Dendritic cell treated with granulocyte-macrophage colony-stimulating factor and Interleukin-4, amounts not matched to agents 40 ng/mL and 50 ng/mL, for 4 days (primary cell): ENCODE data around the gene FTO.

Experiments used
- H3K27ac Mint-ChIP-seq: one replicate; pipeline ENCODE4 v1.8.0; 2022; ENCODE audit warnings: mild to moderate bottlenecking, mixed read lengths
- H3K27me3 Mint-ChIP-seq: one replicate; pipeline ENCODE4 v1.8.0; 2022; ENCODE audit warnings: mild to moderate bottlenecking, mixed read lengths
- H3K36me3 Mint-ChIP-seq: one replicate; pipeline ENCODE4 v1.8.0; 2022; ENCODE audit warnings: low read depth, mixed read lengths
- H3K4me1 Mint-ChIP-seq: one replicate; pipeline ENCODE4 v1.8.0; 2022; ENCODE audit warnings: low read depth, mixed read lengths
- H3K4me3 Mint-ChIP-seq: one replicate; pipeline ENCODE4 v1.8.0; 2022; ENCODE audit warnings: mild to moderate bottlenecking, moderate library complexity, mixed read lengths
- H3K9me3 Mint-ChIP-seq: one replicate; pipeline ENCODE4 v1.8.0; 2022; ENCODE audit warnings: mixed read lengths
- intact Hi-C: fragments of 100-400 bp; cut with micrococcal nuclease; formaldehyde crosslinking; loops from one replicate; pipeline ENCODE4 v1.15.0; 2022

Gene FTO

GRCh38 chr16:54000361-54000760 is 296.4 kb downstream of the FTO start:
- H3K27me3 Mint-ChIP-seq: no peaks in the 10 kb centered on the region
- H3K9me3 Mint-ChIP-seq: peaks cover 14% of the 10 kb centered on the region
- H3K4me3 Mint-ChIP-seq: no peak overlapping the region
- no peaks in the 10 kb centered on the region for H3K4me1 Mint-ChIP-seq
- H3K36me3 Mint-ChIP-seq: no peaks in the 10 kb centered on the region
- H3K27ac Mint-ChIP-seq: no peak overlapping the region
- intact Hi-C loops: no loop called here

- Mint-ChIP-seq H3K4me1 (no peaks in the 10 kb centered on the region), H3K27ac (no peak overlapping the region), H3K9me3 (peaks cover 2% of the 10 kb centered on the region), H3K36me3 (peaks cover 12% of the 10 kb centered on the region), H3K4me3 (no peak overlapping the region), H3K27me3 (no peaks in the 10 kb centered on the region)
- intact Hi-C loops: no loop called here
Measured at GRCh38 chr16:54006693-54007092, 302.7 kb downstream of the FTO start.

- Mint-ChIP-seq H3K4me1 (no peaks in the 10 kb centered on the region), H3K27ac (no peak overlapping the region), H3K36me3 (peaks cover 12% of the 10 kb centered on the region), H3K4me3 (no peak overlapping the region), H3K9me3 (peaks cover 10% of the 10 kb centered on the region), H3K27me3 (no peaks in the 10 kb centered on the region)
- intact Hi-C loops: no loop called here
Measured at GRCh38 chr16:54007504-54007903, 303.5 kb downstream of the FTO start.

- intact Hi-C loops: no loop called here
- Mint-ChIP-seq H3K27ac (no peak overlapping the region), H3K4me1 (no peaks in the 10 kb centered on the region), H3K4me3 (no peak overlapping the region), H3K27me3 (no peaks in the 10 kb centered on the region), H3K36me3 (peaks cover 12% of the 10 kb centered on the region), H3K9me3 (peaks cover 14% of the 10 kb centered on the region)
Measured at GRCh38 chr16:54009464-54010176, 305.7 kb downstream of the FTO start.

GRCh38 chr16:54015147-54015546 is 311.2 kb downstream of the FTO start:
- intact Hi-C loops: no loop called here
- Mint-ChIP-seq H3K27me3 (no peaks in the 10 kb centered on the region), H3K9me3 (peaks cover 29% of the 10 kb centered on the region), H3K4me1 (no peaks in the 10 kb centered on the region), H3K27ac (no peak overlapping the region), H3K4me3 (no peak overlapping the region), H3K36me3 (peaks cover 5% of the 10 kb centered on the region)

GRCh38 chr16:54022362-54022761 is 318.4 kb downstream of the FTO start:
- H3K27ac Mint-ChIP-seq: no peak overlapping the region
- H3K27me3 Mint-ChIP-seq: no peaks in the 10 kb centered on the region
- intact Hi-C loops: no loop called here
- no peaks in the 10 kb centered on the region for H3K36me3 Mint-ChIP-seq
- H3K4me1 Mint-ChIP-seq: no peaks in the 10 kb centered on the region
- peaks cover 15% of the 10 kb centered on the region for H3K9me3 Mint-ChIP-seq
- no peak overlapping the region for H3K4me3 Mint-ChIP-seq

GRCh38 chr16:54026456-54026855 is 322.5 kb downstream of the FTO start:
- intact Hi-C loops: no loop called here
- H3K27ac Mint-ChIP-seq: no peak overlapping the region
- H3K4me3 Mint-ChIP-seq: no peak overlapping the region
- no peaks in the 10 kb centered on the region for H3K4me1 Mint-ChIP-seq
- H3K9me3 Mint-ChIP-seq: peaks cover 13% of the 10 kb centered on the region
- H3K27me3 Mint-ChIP-seq: no peaks in the 10 kb centered on the region
- no peaks in the 10 kb centered on the region for H3K36me3 Mint-ChIP-seq

- Mint-ChIP-seq H3K36me3 (no peaks in the 10 kb centered on the region), H3K27ac (no peak overlapping the region), H3K4me1 (no peaks in the 10 kb centered on the region), H3K27me3 (no peaks in the 10 kb centered on the region), H3K4me3 (no peak overlapping the region), H3K9me3 (peaks cover 19% of the 10 kb centered on the region)
- intact Hi-C loops: no loop called here
Measured at GRCh38 chr16:54027062-54027461, 323.1 kb downstream of the FTO start.

GRCh38 chr16:54027558-54027957 is 323.6 kb downstream of the FTO start:
- no peaks in the 10 kb centered on the region for H3K27me3 Mint-ChIP-seq
- H3K27ac Mint-ChIP-seq: no peak overlapping the region
- H3K9me3 Mint-ChIP-seq: peaks cover 22% of the 10 kb centered on the region
- H3K4me1 Mint-ChIP-seq: no peaks in the 10 kb centered on the region
- H3K36me3 Mint-ChIP-seq: no peaks in the 10 kb centered on the region
- no peak overlapping the region for H3K4me3 Mint-ChIP-seq
- intact Hi-C loops: no loop called here

GRCh38 chr16:54027995-54028394 is 324.0 kb downstream of the FTO start:
- intact Hi-C loops: no loop called here
- Mint-ChIP-seq H3K4me3 (no peak overlapping the region), H3K9me3 (peaks cover 22% of the 10 kb centered on the region), H3K27me3 (no peaks in the 10 kb centered on the region), H3K36me3 (no peaks in the 10 kb centered on the region), H3K4me1 (no peaks in the 10 kb centered on the region), H3K27ac (no peak overlapping the region)

GRCh38 chr16:54030451-54030850 is 326.5 kb downstream of the FTO start:
- Mint-ChIP-seq H3K9me3 (peaks cover 22% of the 10 kb centered on the region), H3K4me1 (no peaks in the 10 kb centered on the region), H3K27me3 (no peaks in the 10 kb centered on the region), H3K27ac (no peak overlapping the region), H3K36me3 (no peaks in the 10 kb centered on the region), H3K4me3 (no peak overlapping the region)
- intact Hi-C loops: no loop called here

- Mint-ChIP-seq H3K4me1 (no peaks in the 10 kb centered on the region), H3K27ac (no peak overlapping the region), H3K27me3 (no peaks in the 10 kb centered on the region), H3K36me3 (no peaks in the 10 kb centered on the region), H3K9me3 (peaks cover 22% of the 10 kb centered on the region), H3K4me3 (no peak overlapping the region)
- intact Hi-C loops: no loop called here
Measured at GRCh38 chr16:54031107-54031760, 327.3 kb downstream of the FTO start.

- no peak overlapping the region for H3K27ac Mint-ChIP-seq
- intact Hi-C loops: no loop called here
- H3K36me3 Mint-ChIP-seq: no peaks in the 10 kb centered on the region
- peaks cover 22% of the 10 kb centered on the region for H3K9me3 Mint-ChIP-seq
- H3K27me3 Mint-ChIP-seq: no peaks in the 10 kb centered on the region
- H3K4me1 Mint-ChIP-seq: no peaks in the 10 kb centered on the region
- no peak overlapping the region for H3K4me3 Mint-ChIP-seq
Measured at GRCh38 chr16:54033747-54034146, 329.8 kb downstream of the FTO start.

GRCh38 chr16:54034684-54035083 is 330.7 kb downstream of the FTO start:
- Mint-ChIP-seq H3K9me3 (peaks cover 22% of the 10 kb centered on the region), H3K4me1 (no peaks in the 10 kb centered on the region), H3K36me3 (no peaks in the 10 kb centered on the region), H3K27me3 (no peaks in the 10 kb centered on the region), H3K27ac (no peak overlapping the region), H3K4me3 (no peak overlapping the region)
- intact Hi-C loops: no loop called here

- Mint-ChIP-seq H3K4me3 (no peak overlapping the region), H3K4me1 (no peaks in the 10 kb centered on the region), H3K36me3 (peaks cover 17% of the 10 kb centered on the region), H3K27ac (no peak overlapping the region), H3K27me3 (no peaks in the 10 kb centered on the region), H3K9me3 (peaks cover 21% of the 10 kb centered on the region)
- intact Hi-C loops: no loop called here
Measured at GRCh38 chr16:54040480-54040879, 336.5 kb downstream of the FTO start.
